Left renal cortex interstitium (tissue), 4 donors: Measurements from ENCODE around the gene SPX. TPM values are rescaled to one million over a fixed set of nuclear protein-coding genes. Genes with fewer than 3 reads are reported as not detected.

ENCODE experiments used
- DNase-seq, 4 donors: peaks; one replicate each; pipeline ENCODE4 v3.0.0-alpha.2; 2013; ENCODE audit warnings: low read depth in 4 of 4, low spot score in 2 of 4, missing footprints in 1 of 4
- polyA plus RNA-seq, 4 donors: library from polyadenylated mRNA; unstranded; fragments of 120-200 nt; gene quantifications; one replicate each; pipeline ENCODE4 v1.2.1, GENCODE V29; 2013; ENCODE audit not compliant: insufficient read length in 4 of 4

The SPX gene
- polyA plus RNA-seq, 4 donors = 14.4 to 18.2 (median 15.4) TPM

GRCh38 chr12:21529456-21529855, 3.4 kb downstream of the SPX start:
- no peak for DNase-seq

GRCh38 chr12:21538061-21538653, 12.1 kb downstream of the SPX start:
- no peak for DNase-seq

GRCh38 chr12:21539797-21540196, 13.7 kb downstream of the SPX start:
- DNase-seq = no peak

GRCh38 chr12:21541773-21542172, 15.7 kb downstream of the SPX start:
- DNase-seq = no peak

- DNase-seq = no peak
Measured at GRCh38 chr12:21542403-21542802, 16.3 kb downstream of the SPX start.

- DNase-seq = no peak
Measured at GRCh38 chr12:21543151-21543550, 17.1 kb downstream of the SPX start.

- no peak for DNase-seq
Measured at GRCh38 chr12:21545557-21545956, 19.5 kb downstream of the SPX start.

- DNase-seq = no peak
Measured at GRCh38 chr12:21546716-21547115, 20.6 kb downstream of the SPX start.

- no peak for DNase-seq
Measured at GRCh38 chr12:21547437-21547836, 21.3 kb downstream of the SPX start.

- DNase-seq = no peak
Measured at GRCh38 chr12:21551841-21552465, 25.9 kb downstream of the SPX start.

GRCh38 chr12:21552635-21553328, 26.7 kb downstream of the SPX start:
- DNase-seq = no peak

- no peak for DNase-seq
Measured at GRCh38 chr12:21553329-21553675, 27.2 kb downstream of the SPX start.

- DNase-seq = no peak
Measured at GRCh38 chr12:21558100-21558679, 32.1 kb downstream of the SPX start.

GRCh38 chr12:21559855-21560569, 33.9 kb downstream of the SPX start:
- DNase-seq = no peak

GRCh38 chr12:21561158-21561557, 35.1 kb downstream of the SPX start:
- DNase-seq = no peak

GRCh38 chr12:21562859-21563258, 36.8 kb downstream of the SPX start:
- no peak for DNase-seq

- DNase-seq = no peak
Measured at GRCh38 chr12:21566223-21566906, 40.3 kb downstream of the SPX start.

GRCh38 chr12:21566907-21567394, 40.9 kb downstream of the SPX start:
- no peak for DNase-seq

GRCh38 chr12:21568115-21568514, 42.0 kb downstream of the SPX start:
- DNase-seq = no peak

- DNase-seq = no peak
Measured at GRCh38 chr12:21571046-21571445, 45.0 kb downstream of the SPX start.
